ENCODE results near the gene ATP2B1.

- no peak for TF ChIP-seq CTCF (IDR thresholded peaks at IDR 0.05)
- TF ChIP-seq POLR2A (IDR thresholded peaks at IDR 0.05): no peak
Measured at GRCh38 chr12:89576572-89577220, 131.9 kb downstream of the ATP2B1 start.

All from uterus (tissue), 2 donors.